GM18861 (cell line): ENCODE results near the gene CTH.
A peak's percentile ranks its signal among the peaks of the same experiment; 100 is the strongest.
"Not testable (repeated sequence)": the region's sequence is repeated elsewhere in the genome, so short reads cannot be mapped to it uniquely, and the experiment has no call there.

Experiments used
- ATAC-seq: cut with Tn5 transposase; IDR thresholded peaks from one replicate; pipeline ENCODE4 v1.9.1; 2021; ENCODE audit not compliant: unreplicated experiment

Gene CTH

GRCh38 chr1:70410604-70411359 lies at the start of gene CTH:
CTH (plus strand) TSS chr1:70411268; CDS start chr1:70411416, 148 bp downstream.
- peak; percentile 90 for ATAC-seq

- ATAC-seq = no peak
Observed at GRCh38 chr1:70361727-70362398, 49.2 kb upstream of the CTH start.

- no peak for ATAC-seq
Observed at GRCh38 chr1:70364439-70364838, 46.6 kb upstream of the CTH start.

- not testable (repeated sequence) for ATAC-seq
Observed at GRCh38 chr1:70366425-70366952, 44.6 kb upstream of the CTH start.

- not testable (repeated sequence) for ATAC-seq
Observed at GRCh38 chr1:70366997-70367396, 44.1 kb upstream of the CTH start.

- not testable (repeated sequence) for ATAC-seq
Observed at GRCh38 chr1:70367397-70367796, 43.7 kb upstream of the CTH start.

- ATAC-seq = not testable (repeated sequence)
Observed at GRCh38 chr1:70371586-70371985, 39.5 kb upstream of the CTH start.

- no peak for ATAC-seq
Observed at GRCh38 chr1:70372426-70372825, 38.6 kb upstream of the CTH start.

GRCh38 chr1:70373580-70373979 lies 37.5 kb upstream of the CTH start:
- ATAC-seq = not testable (repeated sequence)

- no peak for ATAC-seq
Observed at GRCh38 chr1:70376196-70376595, 34.9 kb upstream of the CTH start.

- ATAC-seq = peak; percentile 95
Observed at GRCh38 chr1:70382682-70383081, 28.4 kb upstream of the CTH start.

- no peak for ATAC-seq
Observed at GRCh38 chr1:70383483-70383882, 27.6 kb upstream of the CTH start.

- no peak for ATAC-seq
Observed at GRCh38 chr1:70384542-70384941, 26.5 kb upstream of the CTH start.

GRCh38 chr1:70385477-70385876 lies 25.6 kb upstream of the CTH start:
- no peak for ATAC-seq

GRCh38 chr1:70386121-70386520 lies 24.9 kb upstream of the CTH start:
- no peak for ATAC-seq

- ATAC-seq = no peak
Observed at GRCh38 chr1:70387507-70387906, 23.6 kb upstream of the CTH start.

GRCh38 chr1:70392626-70393025 lies 18.4 kb upstream of the CTH start:
- no peak for ATAC-seq

GRCh38 chr1:70396607-70397006 lies 14.5 kb upstream of the CTH start:
- ATAC-seq = no peak

GRCh38 chr1:70397013-70397412 lies 14.1 kb upstream of the CTH start:
- no peak for ATAC-seq

GRCh38 chr1:70400335-70400734 lies 10.7 kb upstream of the CTH start:
- no peak for ATAC-seq

GRCh38 chr1:70401974-70402373 lies 9.1 kb upstream of the CTH start:
- ATAC-seq = no peak

GRCh38 chr1:70403759-70404158 lies 7.3 kb upstream of the CTH start:
- no peak for ATAC-seq
